ENCODE data around the gene ANKRD11. TPM values are rescaled to one million over a fixed set of nuclear protein-coding genes. Genes with fewer than 3 reads are reported as not detected.

ANKRD11 gene
- total RNA-seq, 2 experiments from 2014 or later: 174 to 177 TPM

GRCh38 chr16:89404561-89404960 lies 85.8 kb downstream of the ANKRD11 start:
- CTCF ChIA-PET: no interaction called here
- Mint-ChIP-seq H3K36me3 (ENCODE audit: low read depth) (peaks cover 4% of the 10 kb centered on the region), H3K4me1 (ENCODE audit: low read depth) (peaks cover 85% of the 10 kb centered on the region), H3K27ac (no peak overlapping the region), H3K4me3 (no peak overlapping the region), H3K27me3 (ENCODE audit: low read depth) (no peaks in the 10 kb centered on the region), H3K9me3 (no peaks in the 10 kb centered on the region)
- intact Hi-C loops (cut with micrococcal nuclease): loop anchor here (5.0 kb wide), 1 partner anchor 72 kb away; no protein-coding TSS in a partner anchor
- DNase-seq: no peak

GRCh38 chr16:89402962-89403361 lies 87.4 kb downstream of the ANKRD11 start:
- CTCF ChIA-PET: no interaction called here
- intact Hi-C loops (cut with micrococcal nuclease): loop anchor here (5.0 kb wide), 1 partner anchor 71 kb away; no protein-coding TSS in a partner anchor

GRCh38 chr16:89401641-89402445 lies 88.5 kb downstream of the ANKRD11 start:
- Mint-ChIP-seq H3K4me3 (no peak overlapping the region), H3K27ac (peak overlapping the region; percentile 68), H3K9me3 (no peaks in the 10 kb centered on the region), H3K36me3 (ENCODE audit: low read depth) (peaks cover 13% of the 10 kb centered on the region), H3K27me3 (ENCODE audit: low read depth) (no peaks in the 10 kb centered on the region), H3K4me1 (ENCODE audit: low read depth) (peaks cover 80% of the 10 kb centered on the region)
- DNase-seq: no peak
- CTCF ChIA-PET: no interaction called here
- intact Hi-C loops (cut with micrococcal nuclease): loop anchor here (5.0 kb wide), 1 partner anchor 70 kb away; no protein-coding TSS in a partner anchor

More at GRCh38 chr16:89402962-89403361, 87.4 kb downstream of the ANKRD11 start:
- Mint-ChIP-seq H3K27ac (peak overlapping the region; percentile 84), H3K9me3 (no peaks in the 10 kb centered on the region), H3K4me1 (ENCODE audit: low read depth) (peaks cover 82% of the 10 kb centered on the region), H3K4me3 (no peak overlapping the region), H3K36me3 (ENCODE audit: low read depth) (peaks cover 14% of the 10 kb centered on the region), H3K27me3 (ENCODE audit: low read depth) (no peaks in the 10 kb centered on the region)
- DNase-seq: peak; percentile 65

- peaks cover 77% of the 10 kb centered on the region for H3K4me1 Mint-ChIP-seq (ENCODE audit: low read depth)
- CTCF ChIA-PET: no interaction called here
- no peak for DNase-seq
- no peaks in the 10 kb centered on the region for H3K9me3 Mint-ChIP-seq
- no peak overlapping the region for H3K4me3 Mint-ChIP-seq
- H3K27ac Mint-ChIP-seq: peak overlapping the region; percentile 65
- intact Hi-C loops (cut with micrococcal nuclease): loop anchor here (5.0 kb wide), 1 partner anchor 69 kb away; no protein-coding TSS in a partner anchor
- H3K36me3 Mint-ChIP-seq (ENCODE audit: low read depth): peaks cover 14% of the 10 kb centered on the region
- H3K27me3 Mint-ChIP-seq (ENCODE audit: low read depth): no peaks in the 10 kb centered on the region
Observed at GRCh38 chr16:89401205-89401604, 89.2 kb downstream of the ANKRD11 start.

- Mint-ChIP-seq H3K27me3 (ENCODE audit: low read depth) (no peaks in the 10 kb centered on the region), H3K36me3 (ENCODE audit: low read depth) (peaks cover 14% of the 10 kb centered on the region), H3K4me3 (no peak overlapping the region), H3K9me3 (no peaks in the 10 kb centered on the region), H3K4me1 (ENCODE audit: low read depth) (peaks cover 77% of the 10 kb centered on the region), H3K27ac (no peak overlapping the region)
- intact Hi-C loops (cut with micrococcal nuclease): loop anchor here (5.0 kb wide), 1 partner anchor 68 kb away; no protein-coding TSS in a partner anchor
- DNase-seq: no peak
- CTCF ChIA-PET: no interaction called here
Observed at GRCh38 chr16:89400740-89401139, 89.6 kb downstream of the ANKRD11 start.

- Mint-ChIP-seq H3K4me3 (no peak overlapping the region), H3K36me3 (ENCODE audit: low read depth) (peaks cover 14% of the 10 kb centered on the region), H3K9me3 (no peaks in the 10 kb centered on the region), H3K27ac (peak overlapping the region; percentile 65), H3K27me3 (ENCODE audit: low read depth) (no peaks in the 10 kb centered on the region), H3K4me1 (ENCODE audit: low read depth) (peaks cover 74% of the 10 kb centered on the region)
- no peak for DNase-seq
- intact Hi-C loops (cut with micrococcal nuclease): no loop called here
- CTCF ChIA-PET: interaction anchor here (0.5 kb wide), 1 partner anchor 31 kb away, joined by 3 read pairs; no protein-coding TSS in a partner anchor
Observed at GRCh38 chr16:89398924-89399323, 91.4 kb downstream of the ANKRD11 start.

GRCh38 chr16:89397331-89397861 lies 93.0 kb downstream of the ANKRD11 start:
- peaks cover 14% of the 10 kb centered on the region for H3K36me3 Mint-ChIP-seq (ENCODE audit: low read depth)

GRCh38 chr16:89396156-89396555 lies 94.2 kb downstream of the ANKRD11 start:
- intact Hi-C loops (cut with micrococcal nuclease): no loop called here
- DNase-seq: no peak
- H3K27ac Mint-ChIP-seq: no peak overlapping the region
- no peak overlapping the region for H3K4me3 Mint-ChIP-seq
- CTCF ChIA-PET: interaction anchor here (0.7 to 1.0 kb wide), 4 partner anchors 13 to 222 kb away, joined by 3 read pairs; no protein-coding TSS in a partner anchor
- H3K4me1 Mint-ChIP-seq (ENCODE audit: low read depth): peaks cover 70% of the 10 kb centered on the region
- peaks cover 15% of the 10 kb centered on the region for H3K36me3 Mint-ChIP-seq (ENCODE audit: low read depth)
- H3K9me3 Mint-ChIP-seq: no peaks in the 10 kb centered on the region
- H3K27me3 Mint-ChIP-seq (ENCODE audit: low read depth): no peaks in the 10 kb centered on the region

More at GRCh38 chr16:89397331-89397861, 93.0 kb downstream of the ANKRD11 start:
- H3K9me3 Mint-ChIP-seq: no peaks in the 10 kb centered on the region
- H3K27ac Mint-ChIP-seq: no peak overlapping the region
- peaks cover 71% of the 10 kb centered on the region for H3K4me1 Mint-ChIP-seq (ENCODE audit: low read depth)
- CTCF ChIA-PET: interaction anchor here (1.0 kb wide), 1 partner anchor 51 kb away, joined by 3 read pairs; no protein-coding TSS in a partner anchor
- intact Hi-C loops (cut with micrococcal nuclease): no loop called here
- DNase-seq: no peak
- H3K4me3 Mint-ChIP-seq: no peak overlapping the region
- H3K27me3 Mint-ChIP-seq (ENCODE audit: low read depth): no peaks in the 10 kb centered on the region

GRCh38 chr16:89395150-89396142 lies 94.9 kb downstream of the ANKRD11 start:
- Mint-ChIP-seq H3K9me3 (no peaks in the 10 kb centered on the region), H3K27ac (no peak overlapping the region), H3K4me1 (ENCODE audit: low read depth) (peaks cover 65% of the 10 kb centered on the region), H3K4me3 (no peak overlapping the region), H3K36me3 (ENCODE audit: low read depth) (peaks cover 16% of the 10 kb centered on the region), H3K27me3 (ENCODE audit: low read depth) (no peaks in the 10 kb centered on the region)
- intact Hi-C loops (cut with micrococcal nuclease): no loop called here
- no peak for DNase-seq
- CTCF ChIA-PET: interaction anchor here (0.9 kb wide), 2 partner anchors 14 to 223 kb away, joined by 3 read pairs; no protein-coding TSS in a partner anchor

- H3K4me3 Mint-ChIP-seq: no peak overlapping the region
- H3K9me3 Mint-ChIP-seq: no peaks in the 10 kb centered on the region
- H3K27ac Mint-ChIP-seq: no peak overlapping the region
- peaks cover 13% of the 10 kb centered on the region for H3K36me3 Mint-ChIP-seq (ENCODE audit: low read depth)
- CTCF ChIA-PET: interaction anchor here (0.5 to 1.1 kb wide), 2 partner anchors 14 to 60 kb away, joined by 3 read pairs; no protein-coding TSS in a partner anchor
- H3K27me3 Mint-ChIP-seq (ENCODE audit: low read depth): no peaks in the 10 kb centered on the region
- DNase-seq: no peak
- H3K4me1 Mint-ChIP-seq (ENCODE audit: low read depth): peaks cover 64% of the 10 kb centered on the region
- intact Hi-C loops (cut with micrococcal nuclease): no loop called here
Observed at GRCh38 chr16:89393738-89394406, 96.5 kb downstream of the ANKRD11 start.
